ENCODE results near the gene ATXN1. TPM values are rescaled to one million over a fixed set of nuclear protein-coding genes. Genes with fewer than 3 reads are reported as not detected.

ATXN1 gene
- polyA plus RNA-seq, 4 donors = 4.6 to 16.5 (median 5.9) TPM

GRCh38 chr6:16671302-16672289, 89.7 kb downstream of the ATXN1 start:
- DNase-seq = peak in 1 of 2 donors; percentile 26
- Histone ChIP-seq H3K36me3 (ENCODE audit: control insufficient read depth in 3 of 3, insufficient read depth in 2 of 3, low read depth in 1 of 3, low read length in 3 of 3) (peaks cover 0 to under 1% (median 0%) of the 10 kb centered on the region in 3 donors), H3K4me3 (ENCODE audit: low read depth in 1 of 3, low read length in 3 of 3) (no peak overlapping the region), H3K27ac (ENCODE audit: low read depth in 1 of 3, low read length in 2 of 3) (no peak overlapping the region), H3K9me3 (ENCODE audit: control insufficient read depth in 2 of 2, insufficient read depth in 1 of 2, low read depth in 1 of 2, low read length in 1 of 2) (no peaks in the 10 kb centered on the region), H3K27me3 (ENCODE audit: control insufficient read depth in 3 of 3, insufficient read depth in 3 of 3, low read length in 3 of 3) (no peaks in the 10 kb centered on the region), H3K4me1 (ENCODE audit: control insufficient read depth in 3 of 3, insufficient read depth in 2 of 3, low read depth in 1 of 3, low read length in 2 of 3) (peaks cover 0 to 14% (median 2%) of the 10 kb centered on the region in 3 donors)
- no peak for FAIRE-seq
- 75 to 81% (median 78%) methylated on average over 6 of the region's 6 CpGs for WGBS, 3 donors

- Histone ChIP-seq H3K4me1 (ENCODE audit: control insufficient read depth in 3 of 3, insufficient read depth in 2 of 3, low read depth in 1 of 3, low read length in 2 of 3) (peaks cover 0 to 14% (median 2%) of the 10 kb centered on the region in 3 donors), H3K36me3 (ENCODE audit: control insufficient read depth in 3 of 3, insufficient read depth in 2 of 3, low read depth in 1 of 3, low read length in 3 of 3) (peaks cover 0 to 3% (median 0%) of the 10 kb centered on the region in 3 donors), H3K9me3 (ENCODE audit: control insufficient read depth in 2 of 2, insufficient read depth in 1 of 2, low read depth in 1 of 2, low read length in 1 of 2) (no peaks in the 10 kb centered on the region), H3K4me3 (ENCODE audit: low read depth in 1 of 3, low read length in 3 of 3) (no peak overlapping the region), H3K27ac (ENCODE audit: low read depth in 1 of 3, low read length in 2 of 3) (no peak overlapping the region), H3K27me3 (ENCODE audit: control insufficient read depth in 3 of 3, insufficient read depth in 3 of 3, low read length in 3 of 3) (no peaks in the 10 kb centered on the region)
- DNase-seq (no peak), FAIRE-seq (no peak)
- 57 to 92% (median 62%) methylated on average over 2 of the region's 2 CpGs for WGBS, 3 donors
Measured at GRCh38 chr6:16670617-16671051, 90.6 kb downstream of the ATXN1 start.

DNA sequence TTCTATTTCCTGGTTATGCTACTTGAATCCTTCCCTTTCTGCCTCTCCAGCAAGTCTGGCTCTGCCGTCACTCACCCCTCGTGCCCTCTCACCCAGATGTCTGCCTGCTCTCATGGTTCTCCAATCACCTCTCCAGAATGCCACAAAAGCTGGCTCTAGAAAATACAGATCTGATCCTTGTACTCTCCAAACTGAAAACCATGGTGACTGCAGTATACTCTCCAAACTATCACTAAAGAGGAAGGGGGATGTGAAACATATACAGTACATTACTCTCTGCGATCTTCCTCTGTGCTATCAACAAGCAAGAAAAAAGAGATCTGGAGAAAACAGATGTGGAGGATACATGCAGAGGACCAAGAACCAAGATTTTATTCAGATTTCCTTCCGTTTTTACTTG, 91.1 kb downstream of the ATXN1 start:
- Histone ChIP-seq H3K9me3 (ENCODE audit: control insufficient read depth in 2 of 2, insufficient read depth in 1 of 2, low read depth in 1 of 2, low read length in 1 of 2) (no peaks in the 10 kb centered on the region), H3K36me3 (ENCODE audit: control insufficient read depth in 3 of 3, insufficient read depth in 2 of 3, low read depth in 1 of 3, low read length in 3 of 3) (peaks cover 0 to 3% (median 0%) of the 10 kb centered on the region in 3 donors), H3K27me3 (ENCODE audit: control insufficient read depth in 3 of 3, insufficient read depth in 3 of 3, low read length in 3 of 3) (no peaks in the 10 kb centered on the region), H3K4me1 (ENCODE audit: control insufficient read depth in 3 of 3, insufficient read depth in 2 of 3, low read depth in 1 of 3, low read length in 2 of 3) (peaks cover 0 to 14% (median 2%) of the 10 kb centered on the region in 3 donors), H3K4me3 (ENCODE audit: low read depth in 1 of 3, low read length in 3 of 3) (no peak overlapping the region), H3K27ac (ENCODE audit: low read depth in 1 of 3, low read length in 2 of 3) (peak overlapping the region in 1 of 3 donors; percentile 72)
- FAIRE-seq (no peak), DNase-seq (no peak)
- WGBS, 3 donors = 62 to 75% (median 74%) methylated on average over 4 of the region's 4 CpGs

GRCh38 chr6:16669227-16669626, 92.0 kb downstream of the ATXN1 start:
- DNase-seq = peak in 1 of 2 donors; percentile 50
- Histone ChIP-seq H3K36me3 (ENCODE audit: control insufficient read depth in 3 of 3, insufficient read depth in 2 of 3, low read depth in 1 of 3, low read length in 3 of 3) (peaks cover 0 to 3% (median 0%) of the 10 kb centered on the region in 3 donors), H3K4me1 (ENCODE audit: control insufficient read depth in 3 of 3, insufficient read depth in 2 of 3, low read depth in 1 of 3, low read length in 2 of 3) (peaks cover 0 to 11% (median 2%) of the 10 kb centered on the region in 3 donors), H3K9me3 (ENCODE audit: control insufficient read depth in 2 of 2, insufficient read depth in 1 of 2, low read depth in 1 of 2, low read length in 1 of 2) (no peaks in the 10 kb centered on the region), H3K4me3 (ENCODE audit: low read depth in 1 of 3, low read length in 3 of 3) (no peak overlapping the region), H3K27me3 (ENCODE audit: control insufficient read depth in 3 of 3, insufficient read depth in 3 of 3, low read length in 3 of 3) (no peaks in the 10 kb centered on the region), H3K27ac (ENCODE audit: low read depth in 1 of 3, low read length in 2 of 3) (no peak overlapping the region)
- no peak for FAIRE-seq
- WGBS, 3 donors = 67 to 84% (median 74%) methylated on average over 3 of the region's 3 CpGs

- 84 to 93% (median 85%) methylated on average over 4 of the region's 4 CpGs for WGBS, 3 donors
- peaks cover 0 to 11% (median 2%) of the 10 kb centered on the region in 3 donors for H3K4me1 ChIP-seq (ENCODE audit: control insufficient read depth in 3 of 3, insufficient read depth in 2 of 3, low read depth in 1 of 3, low read length in 2 of 3)
- no peaks in the 10 kb centered on the region for H3K27me3 ChIP-seq (ENCODE audit: control insufficient read depth in 3 of 3, insufficient read depth in 3 of 3, low read length in 3 of 3)
- no peaks in the 10 kb centered on the region for H3K9me3 ChIP-seq (ENCODE audit: control insufficient read depth in 2 of 2, insufficient read depth in 1 of 2, low read depth in 1 of 2, low read length in 1 of 2)
- H3K27ac ChIP-seq (ENCODE audit: low read depth in 1 of 3, low read length in 2 of 3) = no peak overlapping the region
- H3K4me3 ChIP-seq (ENCODE audit: low read depth in 1 of 3, low read length in 3 of 3) = no peak overlapping the region
- DNase-seq (no peak), FAIRE-seq (no peak)
- peaks cover 0 to 3% (median 0%) of the 10 kb centered on the region in 3 donors for H3K36me3 ChIP-seq (ENCODE audit: control insufficient read depth in 3 of 3, insufficient read depth in 2 of 3, low read depth in 1 of 3, low read length in 3 of 3)
Measured at GRCh38 chr6:16667509-16667908, 93.8 kb downstream of the ATXN1 start.

GRCh38 chr6:16665992-16666391, 95.3 kb downstream of the ATXN1 start:
- H3K9me3 ChIP-seq (ENCODE audit: control insufficient read depth in 2 of 2, insufficient read depth in 1 of 2, low read depth in 1 of 2, low read length in 1 of 2) = peaks cover 0 to 8% of the 10 kb centered on the region in 2 donors
- peaks cover 0 to 3% (median 0%) of the 10 kb centered on the region in 3 donors for H3K36me3 ChIP-seq (ENCODE audit: control insufficient read depth in 3 of 3, insufficient read depth in 2 of 3, low read depth in 1 of 3, low read length in 3 of 3)
- no peak overlapping the region for H3K27ac ChIP-seq (ENCODE audit: low read depth in 1 of 3, low read length in 2 of 3)
- FAIRE-seq = no peak
- DNase-seq = no peak
- H3K4me3 ChIP-seq (ENCODE audit: low read depth in 1 of 3, low read length in 3 of 3) = no peak overlapping the region
- 92 to 99% (median 95%) methylated on average over 2 of the region's 2 CpGs for WGBS, 3 donors
- H3K27me3 ChIP-seq (ENCODE audit: control insufficient read depth in 3 of 3, insufficient read depth in 3 of 3, low read length in 3 of 3) = no peaks in the 10 kb centered on the region
- peaks cover 0 to 11% (median 0%) of the 10 kb centered on the region in 3 donors for H3K4me1 ChIP-seq (ENCODE audit: control insufficient read depth in 3 of 3, insufficient read depth in 2 of 3, low read depth in 1 of 3, low read length in 2 of 3)

- Histone ChIP-seq H3K4me1 (ENCODE audit: control insufficient read depth in 3 of 3, insufficient read depth in 2 of 3, low read depth in 1 of 3, low read length in 2 of 3) (peaks cover 0 to 11% (median 0%) of the 10 kb centered on the region in 3 donors), H3K27me3 (ENCODE audit: control insufficient read depth in 3 of 3, insufficient read depth in 3 of 3, low read length in 3 of 3) (no peaks in the 10 kb centered on the region), H3K27ac (ENCODE audit: low read depth in 1 of 3, low read length in 2 of 3) (no peak overlapping the region), H3K9me3 (ENCODE audit: control insufficient read depth in 2 of 2, insufficient read depth in 1 of 2, low read depth in 1 of 2, low read length in 1 of 2) (peaks cover 0 to 8% of the 10 kb centered on the region in 2 donors), H3K4me3 (ENCODE audit: low read depth in 1 of 3, low read length in 3 of 3) (no peak overlapping the region), H3K36me3 (ENCODE audit: control insufficient read depth in 3 of 3, insufficient read depth in 2 of 3, low read depth in 1 of 3, low read length in 3 of 3) (peaks cover 0 to 3% (median 0%) of the 10 kb centered on the region in 3 donors)
- WGBS, 3 donors = 92 to 100% (median 93%) methylated on average over 1 of the region's 1 CpG
- no peak for DNase-seq
- no peak for FAIRE-seq
Measured at GRCh38 chr6:16665182-16665581, 96.1 kb downstream of the ATXN1 start.

DNA sequence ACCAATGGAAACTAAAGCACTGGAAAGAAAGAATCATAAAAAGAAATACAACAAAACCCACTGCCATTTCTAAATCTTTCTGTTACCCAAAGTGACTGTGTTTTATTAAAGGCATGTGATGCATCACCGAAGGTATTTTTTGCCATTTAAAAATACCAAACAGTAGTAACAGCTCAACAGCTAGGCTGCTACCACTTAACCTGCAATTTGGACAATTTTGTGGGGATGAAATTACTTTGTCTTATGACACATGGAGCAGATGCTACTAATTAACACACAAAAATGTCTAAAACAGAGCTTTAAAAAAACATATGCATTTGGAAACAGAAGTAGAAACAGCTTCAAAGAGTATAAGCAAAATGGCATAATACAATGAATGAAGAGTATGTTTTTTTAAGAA, 97.4 kb downstream of the ATXN1 start:
- H3K36me3 ChIP-seq (ENCODE audit: control insufficient read depth in 3 of 3, insufficient read depth in 2 of 3, low read depth in 1 of 3, low read length in 3 of 3) = peaks cover 0 to 3% (median 0%) of the 10 kb centered on the region in 3 donors
- no peaks in the 10 kb centered on the region for H3K27me3 ChIP-seq (ENCODE audit: control insufficient read depth in 3 of 3, insufficient read depth in 3 of 3, low read length in 3 of 3)
- no peak for DNase-seq
- H3K27ac ChIP-seq (ENCODE audit: low read depth in 1 of 3, low read length in 2 of 3) = no peak overlapping the region
- H3K9me3 ChIP-seq (ENCODE audit: control insufficient read depth in 2 of 2, insufficient read depth in 1 of 2, low read depth in 1 of 2, low read length in 1 of 2) = peaks cover 0 to 8% of the 10 kb centered on the region in 2 donors
- peaks cover 0 to 5% (median 0%) of the 10 kb centered on the region in 3 donors for H3K4me1 ChIP-seq (ENCODE audit: control insufficient read depth in 3 of 3, insufficient read depth in 2 of 3, low read depth in 1 of 3, low read length in 2 of 3)
- no peak overlapping the region for H3K4me3 ChIP-seq (ENCODE audit: low read depth in 1 of 3, low read length in 3 of 3)
- WGBS, 3 donors = 94 to 96% (median 95%) methylated on average over 1 of the region's 1 CpG
- FAIRE-seq = no peak

Measured in small intestine (tissue), 7 donors.